ENCODE data around the gene SPTLC2.

Gene SPTLC2

GRCh38 chr14:77469067-77469505 lies 147.4 kb downstream of the SPTLC2 start:
- peaks cover 32 to 57% of the 10 kb centered on the region in 2 donors for H3K36me3 ChIP-seq (replicated peaks in 1 of 2; ENCODE audit: control insufficient read depth in 2 of 2, insufficient read depth in 2 of 2, low read length in 2 of 2)
- H2BK12ac ChIP-seq (ENCODE audit: low read length), result no peak overlapping the region
- H3K23ac ChIP-seq (ENCODE audit: low read depth, low read length, poor library complexity), result no peak overlapping the region
- H3K18ac ChIP-seq (ENCODE audit: low read length), result no peak overlapping the region
- peaks cover 0 to 6% (median 0%) of the 10 kb centered on the region in 3 experiments for H3K27me3 ChIP-seq (ENCODE audit: control insufficient read depth in 3 of 3, insufficient read depth in 3 of 3, low read depth in 1 of 3, low read length in 3 of 3)
- no peak overlapping the region for H3K14ac ChIP-seq (ENCODE audit: low read length)
- no peak overlapping the region for H3K9ac ChIP-seq (ENCODE audit: low read depth, low read length, poor library complexity)
- H4K91ac ChIP-seq (ENCODE audit: low read depth, low read length, poor library complexity), result no peak overlapping the region
- H2BK120ac ChIP-seq (ENCODE audit: low read depth, low read length), result no peak overlapping the region
- H2AFZ ChIP-seq (ENCODE audit: low read length), result no peak overlapping the region
- H2BK5ac ChIP-seq (ENCODE audit: low read length), result no peak overlapping the region
- H2BK15ac ChIP-seq (ENCODE audit: low read length), result no peak overlapping the region
- H3K27ac ChIP-seq (replicated peaks; ENCODE audit: low read length), result no peak overlapping the region
- no peaks in the 10 kb centered on the region for H3K79me1 ChIP-seq (ENCODE audit: low read depth, low read length)
- H3K9me3 ChIP-seq (replicated peaks in 1 of 2; ENCODE audit: control insufficient read depth in 2 of 2, insufficient read depth in 1 of 2, low read depth in 1 of 2, low read length in 2 of 2), result no peaks in the 10 kb centered on the region
- no peak overlapping the region for H3K4ac ChIP-seq (ENCODE audit: low read length)
- no peak overlapping the region for H3K4me2 ChIP-seq (ENCODE audit: insufficient read depth, low read length, poor library complexity, severe bottlenecking)
- no peak for DNase-seq (ENCODE audit: low spot score)
- peaks cover 0 to 4% of the 10 kb centered on the region in 2 donors for H3K4me1 ChIP-seq (ENCODE audit: control insufficient read depth in 2 of 2, insufficient read depth in 1 of 2, low read depth in 1 of 2, low read length in 2 of 2)
- H3K4me3 ChIP-seq (ENCODE audit: low read length in 2 of 2), result peak overlapping the region in 1 of 2 donors; percentile 46
- H2AK5ac ChIP-seq (ENCODE audit: low read depth, low read length), result no peak overlapping the region
- no peak overlapping the region for H4K8ac ChIP-seq (ENCODE audit: low read depth, low read length)
- WGBS, 2 donors (ENCODE audit: extremely low coverage in 2 of 2, insufficient read length in 2 of 2, insufficient replicate concordance in 1 of 2), result no CpG with 5 or more reads among the region's 14 CpGs

- no peak overlapping the region for H2BK15ac ChIP-seq (ENCODE audit: low read length)
- H2BK120ac ChIP-seq (ENCODE audit: low read depth, low read length), result no peak overlapping the region
- peaks cover 0 to 3% (median 0%) of the 10 kb centered on the region in 3 experiments for H3K27me3 ChIP-seq (ENCODE audit: control insufficient read depth in 3 of 3, insufficient read depth in 3 of 3, low read depth in 1 of 3, low read length in 3 of 3)
- WGBS, 2 donors (ENCODE audit: extremely low coverage in 2 of 2, insufficient read length in 2 of 2, insufficient replicate concordance in 1 of 2), result no CpG with 5 or more reads among the region's 5 CpGs
- no peak overlapping the region for H4K91ac ChIP-seq (ENCODE audit: low read depth, low read length, poor library complexity)
- H3K79me1 ChIP-seq (ENCODE audit: low read depth, low read length), result no peaks in the 10 kb centered on the region
- no peak overlapping the region for H2BK12ac ChIP-seq (ENCODE audit: low read length)
- H3K4me1 ChIP-seq (ENCODE audit: control insufficient read depth in 2 of 2, insufficient read depth in 1 of 2, low read depth in 1 of 2, low read length in 2 of 2), result peaks cover 0 to 3% of the 10 kb centered on the region in 2 donors
- no peak overlapping the region for H3K23ac ChIP-seq (ENCODE audit: low read depth, low read length, poor library complexity)
- no peak overlapping the region for H2AK5ac ChIP-seq (ENCODE audit: low read depth, low read length)
- no peak overlapping the region for H3K14ac ChIP-seq (ENCODE audit: low read length)
- no peak overlapping the region for H3K18ac ChIP-seq (ENCODE audit: low read length)
- DNase-seq (ENCODE audit: low spot score), result no peak
- peaks cover 39 to 70% of the 10 kb centered on the region in 2 donors for H3K36me3 ChIP-seq (replicated peaks in 1 of 2; ENCODE audit: control insufficient read depth in 2 of 2, insufficient read depth in 2 of 2, low read length in 2 of 2)
- no peaks in the 10 kb centered on the region for H3K9me3 ChIP-seq (replicated peaks in 1 of 2; ENCODE audit: control insufficient read depth in 2 of 2, insufficient read depth in 1 of 2, low read depth in 1 of 2, low read length in 2 of 2)
- no peak overlapping the region for H3K4me2 ChIP-seq (ENCODE audit: insufficient read depth, low read length, poor library complexity, severe bottlenecking)
- no peak overlapping the region for H2AFZ ChIP-seq (ENCODE audit: low read length)
- no peak overlapping the region for H3K9ac ChIP-seq (ENCODE audit: low read depth, low read length, poor library complexity)
- no peak overlapping the region for H4K8ac ChIP-seq (ENCODE audit: low read depth, low read length)
- H3K4me3 ChIP-seq (ENCODE audit: low read length in 2 of 2), result no peak overlapping the region
- H2BK5ac ChIP-seq (ENCODE audit: low read length), result no peak overlapping the region
- H3K27ac ChIP-seq (replicated peaks; ENCODE audit: low read length), result no peak overlapping the region
- H3K4ac ChIP-seq (ENCODE audit: low read length), result no peak overlapping the region
Measured at GRCh38 chr14:77467801-77468200, 148.6 kb downstream of the SPTLC2 start.

GRCh38 chr14:77459072-77459723 lies 157.2 kb downstream of the SPTLC2 start:
- no peak overlapping the region for H3K23ac ChIP-seq (ENCODE audit: low read depth, low read length, poor library complexity)
- H2BK15ac ChIP-seq (ENCODE audit: low read length), result no peak overlapping the region
- H2BK120ac ChIP-seq (ENCODE audit: low read depth, low read length), result no peak overlapping the region
- DNase-seq (ENCODE audit: low spot score), result peak; percentile 74
- H3K4me3 ChIP-seq (ENCODE audit: low read length in 2 of 2), result peak overlapping the region; percentile 67 to 71
- H3K14ac ChIP-seq (ENCODE audit: low read length), result no peak overlapping the region
- no peak overlapping the region for H2AFZ ChIP-seq (ENCODE audit: low read length)
- no peak overlapping the region for H4K91ac ChIP-seq (ENCODE audit: low read depth, low read length, poor library complexity)
- H3K27ac ChIP-seq (replicated peaks; ENCODE audit: low read length), result no peak overlapping the region
- peak overlapping the region; percentile 53 for H3K4me2 ChIP-seq (ENCODE audit: insufficient read depth, low read length, poor library complexity, severe bottlenecking)
- no peak overlapping the region for H2AK5ac ChIP-seq (ENCODE audit: low read depth, low read length)
- H4K8ac ChIP-seq (ENCODE audit: low read depth, low read length), result no peak overlapping the region
- no peaks in the 10 kb centered on the region for H3K27me3 ChIP-seq (ENCODE audit: control insufficient read depth in 3 of 3, insufficient read depth in 3 of 3, low read depth in 1 of 3, low read length in 3 of 3)
- H3K9me3 ChIP-seq (replicated peaks in 1 of 2; ENCODE audit: control insufficient read depth in 2 of 2, insufficient read depth in 1 of 2, low read depth in 1 of 2, low read length in 2 of 2), result no peaks in the 10 kb centered on the region
- H2BK5ac ChIP-seq (ENCODE audit: low read length), result no peak overlapping the region
- H3K36me3 ChIP-seq (replicated peaks in 1 of 2; ENCODE audit: control insufficient read depth in 2 of 2, insufficient read depth in 2 of 2, low read length in 2 of 2), result peaks cover 32 to 48% of the 10 kb centered on the region in 2 donors
- no peak overlapping the region for H3K9ac ChIP-seq (ENCODE audit: low read depth, low read length, poor library complexity)
- H3K4me1 ChIP-seq (ENCODE audit: control insufficient read depth in 2 of 2, insufficient read depth in 1 of 2, low read depth in 1 of 2, low read length in 2 of 2), result peaks cover 2 to 6% of the 10 kb centered on the region in 2 donors
- no peak overlapping the region for H2BK12ac ChIP-seq (ENCODE audit: low read length)
- WGBS, 2 donors (ENCODE audit: extremely low coverage in 2 of 2, insufficient read length in 2 of 2, insufficient replicate concordance in 1 of 2), result no CpG with 5 or more reads among the region's 13 CpGs
- no peak overlapping the region for H3K18ac ChIP-seq (ENCODE audit: low read length)
- peaks cover 9% of the 10 kb centered on the region for H3K79me1 ChIP-seq (ENCODE audit: low read depth, low read length)
- no peak overlapping the region for H3K4ac ChIP-seq (ENCODE audit: low read length)

- H2BK15ac ChIP-seq (ENCODE audit: low read length), result peak overlapping the region; percentile 35
- H3K79me1 ChIP-seq (ENCODE audit: low read depth, low read length), result peaks cover 9% of the 10 kb centered on the region
- H3K4me2 ChIP-seq (ENCODE audit: insufficient read depth, low read length, poor library complexity, severe bottlenecking), result peak overlapping the region; percentile 69
- H3K18ac ChIP-seq (ENCODE audit: low read length), result peak overlapping the region; percentile 94
- peak overlapping the region; percentile 28 for H2BK12ac ChIP-seq (ENCODE audit: low read length)
- H3K27me3 ChIP-seq (ENCODE audit: control insufficient read depth in 3 of 3, insufficient read depth in 3 of 3, low read depth in 1 of 3, low read length in 3 of 3), result no peaks in the 10 kb centered on the region
- peak overlapping the region; percentile 32 for H3K23ac ChIP-seq (ENCODE audit: low read depth, low read length, poor library complexity)
- H4K91ac ChIP-seq (ENCODE audit: low read depth, low read length, poor library complexity), result no peak overlapping the region
- no peak overlapping the region for H2BK120ac ChIP-seq (ENCODE audit: low read depth, low read length)
- peak overlapping the region; percentile 67 to 95 for H3K4me3 ChIP-seq (ENCODE audit: low read length in 2 of 2)
- no peak overlapping the region for H2AK5ac ChIP-seq (ENCODE audit: low read depth, low read length)
- H3K36me3 ChIP-seq (replicated peaks in 1 of 2; ENCODE audit: control insufficient read depth in 2 of 2, insufficient read depth in 2 of 2, low read length in 2 of 2), result peaks cover 28 to 44% of the 10 kb centered on the region in 2 donors
- H3K14ac ChIP-seq (ENCODE audit: low read length), result peak overlapping the region; percentile 48
- H2BK5ac ChIP-seq (ENCODE audit: low read length), result no peak overlapping the region
- H3K9me3 ChIP-seq (replicated peaks in 1 of 2; ENCODE audit: control insufficient read depth in 2 of 2, insufficient read depth in 1 of 2, low read depth in 1 of 2, low read length in 2 of 2), result no peaks in the 10 kb centered on the region
- no peak for DNase-seq (ENCODE audit: low spot score)
- peak overlapping the region; percentile 80 for H2AFZ ChIP-seq (ENCODE audit: low read length)
- H3K9ac ChIP-seq (ENCODE audit: low read depth, low read length, poor library complexity), result peak overlapping the region; percentile 92
- H4K8ac ChIP-seq (ENCODE audit: low read depth, low read length), result no peak overlapping the region
- H3K4ac ChIP-seq (ENCODE audit: low read length), result no peak overlapping the region
- no CpG with 5 or more reads among the region's 29 CpGs for WGBS, 2 donors (ENCODE audit: extremely low coverage in 2 of 2, insufficient read length in 2 of 2, insufficient replicate concordance in 1 of 2)
- peak overlapping the region; percentile 55 for H3K27ac ChIP-seq (replicated peaks; ENCODE audit: low read length)
- H3K4me1 ChIP-seq (ENCODE audit: control insufficient read depth in 2 of 2, insufficient read depth in 1 of 2, low read depth in 1 of 2, low read length in 2 of 2), result peaks cover 2 to 6% of the 10 kb centered on the region in 2 donors
Measured at GRCh38 chr14:77458249-77458950, 158.0 kb downstream of the SPTLC2 start.

Measured in neuronal stem cell (in vitro differentiated cells).